RWPE2 (cell line): ENCODE data around the gene ISCA2.
A peak's percentile ranks its signal among the peaks of the same experiment; 100 is the strongest.

Source experiments
- ATAC-seq: fragments of 200-7000 bp; cut with Tn5 transposase; 3 replicates; pipeline ENCODE4 v1.9.1; 2021; ENCODE audit warnings: low read depth
- DNase-seq: peaks from one replicate; pipeline ENCODE4 v3.0.0-alpha.2; 2020; ENCODE audit warnings: low spot score
- H3K27ac ChIP-seq: fragments of 450-650 bp; 2 replicates; pipeline ENCODE4 v1.5.1; 2017; ENCODE audit warnings: mild to moderate bottlenecking; ENCODE audit not compliant: poor library complexity, severe bottlenecking
- H3K27me3 ChIP-seq: fragments of 250-450 bp; sonication (Bioruptor Pico); 2 replicates; pipeline ENCODE4 v1.5.1; 2021; ENCODE audit warnings: mild to moderate bottlenecking, moderate library complexity; ENCODE audit not compliant: insufficient read depth, poor library complexity, severe bottlenecking
- H3K36me3 ChIP-seq: fragments of 250-450 bp; sonication (Bioruptor Pico); 2 replicates; pipeline ENCODE4 v1.5.1; 2020; ENCODE audit warnings: low read depth, mild to moderate bottlenecking, moderate library complexity
- H3K4me1 ChIP-seq: fragments of 250-450 bp; sonication (Bioruptor Pico); 2 replicates; pipeline ENCODE4 v1.5.1; 2021; ENCODE audit warnings: mild to moderate bottlenecking, moderate library complexity; ENCODE audit not compliant: insufficient read depth, poor library complexity, severe bottlenecking
- H3K4me3 ChIP-seq: fragments of 250-450 bp; sonication (Bioruptor Pico); 2 replicates; pipeline ENCODE4 v1.5.1; 2021; ENCODE audit warnings: mild to moderate bottlenecking, moderate library complexity; ENCODE audit not compliant: severe bottlenecking
- H3K9me3 ChIP-seq: fragments of 250-450 bp; sonication (Bioruptor Pico); 2 replicates; pipeline ENCODE4 v1.5.1; 2021; ENCODE audit warnings: mild to moderate bottlenecking, moderate library complexity; ENCODE audit not compliant: severe bottlenecking
- TF ChIP-seq, protein P1 (sequence below): fragments of 450-650 bp; IDR thresholded peaks from one replicate; pipeline ENCODE4 v1.5.1; 2017; ENCODE audit warnings: mild to moderate bottlenecking, moderate library complexity; ENCODE audit not compliant: poor library complexity, severe bottlenecking

ISCA2 gene

DNA sequence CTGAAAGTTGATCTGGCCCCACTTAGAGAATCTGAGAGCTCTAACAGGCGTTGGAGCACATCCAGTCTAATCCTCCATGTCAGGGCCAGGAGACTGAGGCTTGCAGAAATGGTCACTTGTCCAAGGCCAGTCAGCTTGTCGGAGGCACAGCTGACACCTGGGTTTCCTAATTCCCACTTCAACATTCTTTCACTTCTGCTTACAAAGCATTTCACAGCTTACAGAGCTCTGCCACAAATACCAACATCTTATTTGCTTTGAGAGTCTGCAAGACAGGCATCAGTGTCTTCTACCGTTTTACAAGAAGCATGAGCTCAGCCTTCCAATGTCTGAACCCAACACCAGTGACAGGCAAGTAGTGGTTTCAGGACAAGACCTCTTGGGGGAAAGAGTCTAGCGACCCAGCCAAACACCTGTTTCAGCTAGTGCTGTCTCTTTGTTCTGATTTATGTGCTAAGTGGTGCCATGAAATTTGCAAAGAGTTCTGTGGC, 31.8 kb downstream of the ISCA2 start:
- peaks cover 59% of the 10 kb centered on the region for H3K36me3 ChIP-seq
- TF ChIP-seq, protein P1, sequence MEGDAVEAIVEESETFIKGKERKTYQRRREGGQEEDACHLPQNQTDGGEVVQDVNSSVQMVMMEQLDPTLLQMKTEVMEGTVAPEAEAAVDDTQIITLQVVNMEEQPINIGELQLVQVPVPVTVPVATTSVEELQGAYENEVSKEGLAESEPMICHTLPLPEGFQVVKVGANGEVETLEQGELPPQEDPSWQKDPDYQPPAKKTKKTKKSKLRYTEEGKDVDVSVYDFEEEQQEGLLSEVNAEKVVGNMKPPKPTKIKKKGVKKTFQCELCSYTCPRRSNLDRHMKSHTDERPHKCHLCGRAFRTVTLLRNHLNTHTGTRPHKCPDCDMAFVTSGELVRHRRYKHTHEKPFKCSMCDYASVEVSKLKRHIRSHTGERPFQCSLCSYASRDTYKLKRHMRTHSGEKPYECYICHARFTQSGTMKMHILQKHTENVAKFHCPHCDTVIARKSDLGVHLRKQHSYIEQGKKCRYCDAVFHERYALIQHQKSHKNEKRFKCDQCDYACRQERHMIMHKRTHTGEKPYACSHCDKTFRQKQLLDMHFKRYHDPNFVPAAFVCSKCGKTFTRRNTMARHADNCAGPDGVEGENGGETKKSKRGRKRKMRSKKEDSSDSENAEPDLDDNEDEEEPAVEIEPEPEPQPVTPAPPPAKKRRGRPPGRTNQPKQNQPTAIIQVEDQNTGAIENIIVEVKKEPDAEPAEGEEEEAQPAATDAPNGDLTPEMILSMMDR, result no peak
- DNase-seq (no peak), ATAC-seq (no peak)
- no peak overlapping the region for H3K27ac ChIP-seq
- no peaks in the 10 kb centered on the region for H3K4me1 ChIP-seq
- H3K9me3 ChIP-seq, result no peaks in the 10 kb centered on the region
- no peaks in the 10 kb centered on the region for H3K27me3 ChIP-seq
- no peak overlapping the region for H3K4me3 ChIP-seq

DNA sequence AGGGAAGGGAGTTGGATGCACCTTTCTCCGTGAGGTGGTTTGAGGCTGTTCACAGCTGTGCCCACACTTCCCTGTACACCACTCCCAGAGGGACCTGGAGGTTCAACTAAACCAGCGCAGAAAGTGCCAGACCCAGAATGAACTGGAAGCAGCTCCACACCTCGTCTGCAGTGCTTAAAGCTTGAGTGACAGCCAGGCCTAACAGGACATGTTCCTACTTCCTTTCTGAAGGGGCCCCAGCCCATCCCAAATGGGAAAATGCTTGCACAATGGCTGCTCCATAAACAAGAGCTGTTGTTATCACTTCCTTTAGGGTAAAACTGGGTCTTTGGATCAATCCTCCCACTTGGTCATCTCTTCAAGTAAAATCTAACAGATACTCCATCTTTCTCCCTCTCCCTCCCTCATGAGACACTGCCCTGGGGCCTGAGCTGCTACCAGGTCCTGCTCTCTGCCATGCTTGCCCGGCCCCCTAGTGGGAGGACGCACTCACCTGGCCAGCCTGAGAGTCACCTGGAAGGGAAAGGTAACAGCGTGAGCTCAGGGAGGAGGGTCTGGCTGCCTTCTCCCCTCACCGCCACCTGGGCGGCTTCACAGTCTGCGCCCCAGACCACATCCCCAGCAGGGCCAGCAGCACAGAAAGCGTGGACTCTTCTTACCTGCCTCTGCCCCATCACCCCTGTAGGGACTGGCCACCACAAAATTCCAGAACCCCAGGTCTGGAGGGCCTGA, 33.5 kb downstream of the ISCA2 start:
- no peak overlapping the region for H3K4me3 ChIP-seq
- H3K27ac ChIP-seq, result peak overlapping the region; percentile 0
- peak; percentile 23; the same call in 2 of the 3 replicates for ATAC-seq
- no peak for DNase-seq
- H3K36me3 ChIP-seq, result peaks cover 59% of the 10 kb centered on the region
- no peaks in the 10 kb centered on the region for H3K27me3 ChIP-seq
- TF ChIP-seq, protein P1, result peak; percentile 21
- no peaks in the 10 kb centered on the region for H3K9me3 ChIP-seq
- H3K4me1 ChIP-seq, result no peaks in the 10 kb centered on the region

GRCh38 chr14:74527736-74528280, 34.2 kb downstream of the ISCA2 start:
- no peaks in the 10 kb centered on the region for H3K9me3 ChIP-seq
- no peak for DNase-seq
- H3K4me1 ChIP-seq, result no peaks in the 10 kb centered on the region
- H3K27me3 ChIP-seq, result no peaks in the 10 kb centered on the region
- H3K27ac ChIP-seq, result peak overlapping the region; percentile 0
- H3K4me3 ChIP-seq, result no peak overlapping the region
- TF ChIP-seq, protein P1, result no peak
- peaks cover 59% of the 10 kb centered on the region for H3K36me3 ChIP-seq
- ATAC-seq, result no peak

DNA sequence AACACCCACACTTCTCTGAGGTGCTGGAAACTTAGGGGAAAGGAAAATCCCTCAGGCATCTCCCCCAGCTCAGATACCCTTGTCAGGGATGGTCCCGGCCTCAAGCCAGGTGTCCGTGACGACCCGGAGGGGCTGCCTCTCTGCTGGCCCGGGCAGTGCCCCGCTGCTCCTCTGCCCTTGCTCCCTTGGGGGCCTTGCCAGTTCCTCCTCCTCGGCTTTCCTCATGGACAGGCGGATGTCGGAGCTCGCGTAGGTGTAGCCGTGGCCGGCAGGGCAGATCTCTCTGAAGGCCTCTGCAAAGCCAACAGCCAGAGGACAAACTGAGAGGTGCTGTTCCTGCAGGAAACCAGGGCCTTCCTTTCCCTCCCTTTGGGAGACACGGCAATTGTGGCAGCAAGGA, 34.8 kb downstream of the ISCA2 start:
- ATAC-seq (no peak), DNase-seq (no peak)
- Histone ChIP-seq H3K27me3 (no peaks in the 10 kb centered on the region), H3K9me3 (no peaks in the 10 kb centered on the region), H3K4me1 (no peaks in the 10 kb centered on the region), H3K4me3 (no peak overlapping the region), H3K27ac (no peak overlapping the region), H3K36me3 (peaks cover 60% of the 10 kb centered on the region)
- TF ChIP-seq, protein P1, result no peak

DNA sequence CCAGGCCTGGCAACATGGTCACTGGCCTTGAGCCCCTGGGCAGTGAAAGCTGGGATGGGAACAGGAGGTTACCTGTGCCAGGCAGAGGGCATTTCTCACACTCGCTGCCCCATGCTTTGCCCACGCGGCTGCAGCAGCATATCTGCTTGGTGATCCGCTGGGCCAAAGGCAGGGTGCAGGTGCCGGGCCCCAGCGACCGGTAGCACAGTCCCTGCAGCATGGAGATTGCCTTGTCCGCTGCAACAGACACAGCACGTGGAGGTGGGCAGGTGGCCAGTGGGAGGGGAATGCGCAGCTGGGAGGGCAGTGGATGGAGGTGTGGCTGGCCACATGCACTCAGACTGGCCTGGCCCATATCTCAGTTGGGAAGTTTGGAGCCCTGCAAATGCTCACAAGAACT, 35.3 kb downstream of the ISCA2 start:
- no peak overlapping the region for H3K27ac ChIP-seq
- ATAC-seq (no peak), DNase-seq (no peak)
- H3K9me3 ChIP-seq, result no peaks in the 10 kb centered on the region
- no peak overlapping the region for H3K4me3 ChIP-seq
- peaks cover 57% of the 10 kb centered on the region for H3K36me3 ChIP-seq
- H3K27me3 ChIP-seq, result no peaks in the 10 kb centered on the region
- H3K4me1 ChIP-seq, result no peaks in the 10 kb centered on the region
- TF ChIP-seq, protein P1, result no peak
